ENCODE data around the gene TRIM32. TPM values are rescaled to one million over a fixed set of nuclear protein-coding genes. Genes with fewer than 3 reads are reported as not detected.

TRIM32 gene
- total RNA-seq, 1 donor from 2014 or later: 15.6 TPM

DNA sequence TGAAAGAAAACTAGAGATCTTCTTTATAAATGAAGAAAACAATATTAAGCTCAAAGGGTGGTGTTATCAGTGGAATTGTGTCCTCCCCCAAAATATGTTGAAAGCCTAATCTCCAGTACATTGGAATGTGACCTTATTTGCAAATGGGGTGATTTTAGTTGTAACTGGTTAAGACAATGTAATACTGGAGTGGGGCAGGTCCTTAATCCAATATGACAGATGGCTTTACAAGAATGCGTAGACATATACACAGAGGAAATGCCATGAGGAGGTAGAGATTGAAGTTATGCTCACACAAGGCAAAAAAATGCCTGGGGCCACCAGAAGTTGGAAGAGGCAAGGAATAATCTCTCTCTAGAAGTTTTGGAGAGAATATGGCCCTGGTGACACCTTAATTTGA lies 13.7 kb upstream of the TRIM32 start:
- TF ChIP-seq, protein P1, sequence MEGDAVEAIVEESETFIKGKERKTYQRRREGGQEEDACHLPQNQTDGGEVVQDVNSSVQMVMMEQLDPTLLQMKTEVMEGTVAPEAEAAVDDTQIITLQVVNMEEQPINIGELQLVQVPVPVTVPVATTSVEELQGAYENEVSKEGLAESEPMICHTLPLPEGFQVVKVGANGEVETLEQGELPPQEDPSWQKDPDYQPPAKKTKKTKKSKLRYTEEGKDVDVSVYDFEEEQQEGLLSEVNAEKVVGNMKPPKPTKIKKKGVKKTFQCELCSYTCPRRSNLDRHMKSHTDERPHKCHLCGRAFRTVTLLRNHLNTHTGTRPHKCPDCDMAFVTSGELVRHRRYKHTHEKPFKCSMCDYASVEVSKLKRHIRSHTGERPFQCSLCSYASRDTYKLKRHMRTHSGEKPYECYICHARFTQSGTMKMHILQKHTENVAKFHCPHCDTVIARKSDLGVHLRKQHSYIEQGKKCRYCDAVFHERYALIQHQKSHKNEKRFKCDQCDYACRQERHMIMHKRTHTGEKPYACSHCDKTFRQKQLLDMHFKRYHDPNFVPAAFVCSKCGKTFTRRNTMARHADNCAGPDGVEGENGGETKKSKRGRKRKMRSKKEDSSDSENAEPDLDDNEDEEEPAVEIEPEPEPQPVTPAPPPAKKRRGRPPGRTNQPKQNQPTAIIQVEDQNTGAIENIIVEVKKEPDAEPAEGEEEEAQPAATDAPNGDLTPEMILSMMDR (conservative IDR thresholded peaks at IDR 0.05; ENCODE audit: low read depth, low read length): no peak
- no peak overlapping the region for H3K4me3 ChIP-seq (ENCODE audit: low read depth, low read length)
- DNase-seq (ENCODE audit: low read depth): no peak

DNA sequence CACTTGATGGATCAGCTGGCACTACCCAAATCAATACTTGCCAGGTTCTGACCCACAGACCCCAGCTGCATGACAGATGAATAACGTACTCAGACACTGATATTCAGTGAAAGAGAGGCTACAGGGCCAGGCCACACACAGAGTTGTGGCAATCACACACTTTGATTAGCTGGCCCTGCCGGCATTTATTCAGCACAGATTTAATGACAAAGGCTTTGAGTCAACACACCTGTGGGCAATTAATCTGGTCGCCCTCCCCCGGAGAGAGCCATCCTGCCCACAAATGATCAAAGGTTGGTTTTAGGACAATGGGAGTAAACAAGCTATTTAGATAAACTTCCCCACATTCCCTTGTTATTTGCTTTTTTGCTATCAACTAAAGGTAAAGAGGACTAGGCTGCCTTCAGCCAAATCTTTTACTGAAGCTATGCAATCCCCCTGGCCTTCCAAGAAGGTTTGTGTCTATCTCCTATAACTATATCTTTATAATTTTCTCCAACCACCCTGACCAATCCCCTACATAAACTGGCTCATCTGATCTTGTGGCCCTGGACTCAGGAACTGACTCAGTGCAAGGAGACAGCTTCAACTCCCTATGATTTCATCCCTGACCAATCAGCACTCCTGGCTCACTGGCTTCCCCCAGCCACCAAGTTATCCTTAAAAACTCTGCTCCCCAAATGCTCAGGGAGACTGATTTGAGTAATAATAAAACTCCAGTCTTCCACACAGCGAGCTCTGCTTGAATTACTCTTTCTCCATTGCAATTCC lies 12.7 kb upstream of the TRIM32 start:
- no peak for DNase-seq (ENCODE audit: low read depth)
- TF ChIP-seq, protein P1 (conservative IDR thresholded peaks at IDR 0.05; ENCODE audit: low read depth, low read length): no peak
- H3K4me3 ChIP-seq (ENCODE audit: low read depth, low read length): no peak overlapping the region

DNA sequence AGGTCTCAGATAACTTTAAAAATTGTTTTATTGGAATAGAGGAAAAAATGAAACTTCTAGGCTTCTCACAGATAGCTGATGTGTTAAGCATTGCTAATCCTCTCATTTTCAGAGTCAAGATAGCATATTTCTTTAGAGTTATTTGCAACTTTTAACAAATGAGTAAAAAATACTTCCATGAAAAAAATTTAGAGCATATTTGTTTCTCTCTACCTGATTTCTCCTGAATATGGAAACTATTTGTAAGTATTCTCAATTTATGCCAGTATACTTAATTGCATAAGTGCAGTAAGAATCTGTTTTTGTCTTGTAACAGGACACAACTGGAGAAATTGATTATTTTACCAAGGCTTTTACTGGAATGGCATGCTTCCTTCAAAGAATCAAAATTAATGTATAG lies 3.6 kb upstream of the TRIM32 start:
- H3K4me3 ChIP-seq (ENCODE audit: low read depth, low read length): no peak overlapping the region
- TF ChIP-seq, protein P1 (conservative IDR thresholded peaks at IDR 0.05; ENCODE audit: low read depth, low read length): no peak
- DNase-seq (ENCODE audit: low read depth): no peak

DNA sequence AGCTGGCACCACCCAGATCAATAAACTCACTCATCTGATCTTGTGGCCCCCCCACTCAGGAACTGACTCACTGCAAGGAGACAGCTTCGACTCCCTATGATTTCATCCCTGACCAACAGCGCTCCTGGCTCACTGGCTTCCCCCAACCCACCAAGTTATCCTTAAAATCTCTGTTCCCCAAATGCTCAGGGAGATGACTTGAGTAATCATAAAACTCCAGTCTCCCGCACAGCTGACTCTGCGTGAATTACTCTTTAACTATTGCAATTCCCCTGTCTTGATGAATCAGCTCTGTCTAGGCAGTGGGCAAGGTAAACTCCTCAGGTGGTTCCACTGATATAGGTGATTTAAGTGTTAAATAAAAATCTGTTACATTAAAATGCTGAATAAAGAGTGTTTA lies 1.9 kb upstream of the TRIM32 start:
- TF ChIP-seq, protein P1 (conservative IDR thresholded peaks at IDR 0.05; ENCODE audit: low read depth, low read length): no peak
- no peak overlapping the region for H3K4me3 ChIP-seq (ENCODE audit: low read depth, low read length)
- DNase-seq (ENCODE audit: low read depth): no peak

DNA sequence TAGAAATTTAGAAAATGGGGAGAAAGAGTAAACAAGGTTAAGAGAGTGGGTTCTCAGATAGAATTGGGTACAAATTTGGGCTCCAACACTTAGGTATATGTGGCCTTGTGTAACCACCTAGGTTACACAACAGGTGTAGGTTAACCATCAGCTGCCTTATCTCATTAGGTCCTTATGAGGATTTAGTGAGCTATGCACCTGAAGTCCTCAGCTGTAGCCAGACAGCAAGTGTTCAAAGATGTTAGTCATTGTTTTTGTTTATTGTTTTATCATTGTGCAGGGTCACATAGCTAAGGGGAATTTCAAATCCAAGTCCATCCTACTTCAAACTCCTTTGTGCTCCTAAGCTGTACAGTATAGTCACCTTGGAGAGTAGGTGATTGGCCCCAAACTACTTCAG lies 970 bp upstream of the TRIM32 start:
- H3K4me3 ChIP-seq (ENCODE audit: low read depth, low read length): peak overlapping the region; percentile 66
- no peak for DNase-seq (ENCODE audit: low read depth)

DNA sequence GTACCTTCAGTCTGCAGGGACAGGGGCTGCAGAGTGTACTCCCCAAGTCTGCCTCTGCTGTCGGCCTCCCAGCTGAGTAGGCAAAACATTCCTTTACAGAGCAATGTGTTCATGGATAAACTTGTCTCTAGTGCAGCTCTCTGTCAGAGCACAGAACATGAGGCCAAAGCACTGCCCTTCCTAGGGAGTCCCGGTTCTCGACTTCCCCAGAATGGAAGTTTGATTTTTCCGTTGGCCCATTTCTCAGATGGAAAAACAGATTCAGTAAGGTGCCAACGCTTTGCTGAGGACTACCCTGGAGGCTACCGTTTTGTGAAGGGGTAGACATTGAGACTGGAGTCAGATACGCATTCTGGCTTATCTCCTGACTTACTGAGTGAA lies 422 bp upstream of the TRIM32 start:
- TF ChIP-seq, protein P1 (conservative IDR thresholded peaks at IDR 0.05; ENCODE audit: low read depth, low read length): no peak
- no peak for DNase-seq (ENCODE audit: low read depth)
- H3K4me3 ChIP-seq (ENCODE audit: low read depth, low read length): peak overlapping the region; percentile 66

More for the DNA sequence above, 970 bp upstream of the TRIM32 start:
- TF ChIP-seq, protein P1 (conservative IDR thresholded peaks at IDR 0.05; ENCODE audit: low read depth, low read length): no peak

DNA sequence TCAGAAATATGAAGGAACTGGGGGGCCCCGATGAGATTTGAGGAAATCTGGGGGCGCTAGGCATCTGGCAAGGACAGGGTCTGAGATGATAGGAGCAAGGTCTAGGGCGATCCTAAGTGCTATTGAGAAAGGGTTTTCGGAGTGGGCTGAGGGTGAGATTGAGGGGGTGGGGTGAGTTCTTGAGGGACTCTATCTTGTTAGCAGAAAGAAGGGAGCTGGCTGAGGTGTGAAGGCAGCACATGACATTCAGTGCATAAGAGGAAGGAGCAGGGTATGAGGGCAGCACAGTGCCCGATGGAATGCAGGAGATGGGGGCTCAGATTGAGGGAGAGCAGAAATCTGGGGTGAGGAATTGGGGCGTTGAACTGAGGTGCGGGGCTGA lies 640 bp downstream of the TRIM32 start:
- DNase-seq (ENCODE audit: low read depth): no peak
- TF ChIP-seq, protein P1 (conservative IDR thresholded peaks at IDR 0.05; ENCODE audit: low read depth, low read length): no peak

More for the DNA sequence above, 640 bp downstream of the TRIM32 start:
- peak overlapping the region; percentile 66 for H3K4me3 ChIP-seq (ENCODE audit: low read depth, low read length)
